CD8-positive, alpha-beta memory T cell (primary cell): Measurements from ENCODE around the gene STARD10. TPM values are rescaled to one million over a fixed set of nuclear protein-coding genes. Genes with fewer than 3 reads are reported as not detected.
"Not testable (repeated sequence)": the region's sequence is repeated elsewhere in the genome, so short reads cannot be mapped to it uniquely, and the experiment has no call there.

ENCODE experiments used
- CTCF ChIA-PET: fragments of 350-600 bp; sonication (Branson Sonifier 250); formaldehyde crosslinking; loops from one replicate; lab custom pipeline; 2021; ENCODE audit warnings: antibody characterized with exemption; lab: Charles Lee
- POLR2A ChIA-PET: fragments of 350-600 bp; sonication (Branson Sonifier 250); formaldehyde crosslinking; loops from one replicate; lab custom pipeline; 2021; ENCODE audit warnings: antibody characterized with exemption; lab: Charles Lee
- DNase-seq, 5 donors: peaks; one replicate each; pipeline versions ENCODE4 v3.0.0 to v3.0.0-alpha.2; 2020 to 2022; ENCODE audit warnings: mixed read lengths in 1 of 5
- H3K27ac ChIP-seq: one replicate; pipeline ENCODE4 v1.7.0; 2013; ENCODE audit warnings: low read depth, mild to moderate bottlenecking, low read length, moderate library complexity
- H3K27me3 ChIP-seq: 2 replicates; pipeline ENCODE4 v1.7.0; 2013; ENCODE audit warnings: low read length, mild to moderate bottlenecking; ENCODE audit not compliant: insufficient read depth, poor library complexity, severe bottlenecking
- H3K36me3 ChIP-seq: 2 replicates; pipeline ENCODE4 v1.7.0; 2013; ENCODE audit warnings: mild to moderate bottlenecking, low read length, moderate library complexity; ENCODE audit not compliant: insufficient read depth
- H3K4me1 ChIP-seq: 2 replicates; pipeline ENCODE4 v1.7.0; 2013; ENCODE audit warnings: mild to moderate bottlenecking, low read length, moderate library complexity; ENCODE audit not compliant: insufficient read depth
- H3K4me3 ChIP-seq: 2 replicates; pipeline ENCODE4 v1.7.0; 2013; ENCODE audit warnings: mild to moderate bottlenecking, low read length
- H3K9me3 ChIP-seq: 2 replicates; pipeline ENCODE4 v1.7.0; 2013; ENCODE audit warnings: mild to moderate bottlenecking, low read length
- H3K27ac Mint-ChIP-seq, 8 donors: one replicate each; pipeline ENCODE4 v1.8.0; 2020 to 2021; ENCODE audit warnings: mixed read lengths in 8 of 8, mild to moderate bottlenecking in 6 of 8, inconsistent platforms in 3 of 8, moderate library complexity in 3 of 8
- H3K27me3 Mint-ChIP-seq, 2 donors: one replicate each; pipeline ENCODE4 v1.8.0; 2020 to 2021; ENCODE audit warnings: mixed read lengths in 2 of 2, mild to moderate bottlenecking in 1 of 2, moderate library complexity in 1 of 2
- H3K36me3 Mint-ChIP-seq, 3 donors: one replicate each; pipeline ENCODE4 v1.8.0; 2020 to 2021; ENCODE audit warnings: mixed read lengths in 3 of 3, inconsistent platforms in 1 of 3, mild to moderate bottlenecking in 1 of 3
- H3K4me1 Mint-ChIP-seq, 3 donors: one replicate each; pipeline ENCODE4 v1.8.0; 2020 to 2021; ENCODE audit warnings: mixed read lengths in 3 of 3, inconsistent platforms in 1 of 3, mild to moderate bottlenecking in 1 of 3
- H3K4me3 Mint-ChIP-seq, 7 donors: one replicate each; pipeline ENCODE4 v1.8.0; 2020 to 2021; ENCODE audit warnings: mixed read lengths in 7 of 7, mild to moderate bottlenecking in 6 of 7, moderate library complexity in 4 of 7, inconsistent platforms in 2 of 7
- H3K9me3 Mint-ChIP-seq, 5 donors: one replicate each; pipeline ENCODE4 v1.8.0; 2020 to 2022; ENCODE audit warnings: mixed read lengths in 5 of 5, mild to moderate bottlenecking in 3 of 5, moderate library complexity in 2 of 5, inconsistent platforms in 1 of 5
- polyA plus RNA-seq: library from polyadenylated mRNA; unstranded; fragments of 300-500 nt; fragmentation: Illumina TruSeq; gene quantifications from one replicate; pipeline ENCODE4 v1.2.3, GENCODE V29; 2021
- total RNA-seq, 2 experiments: library from RNA; stranded (reverse); gene quantifications; one replicate each; pipeline ENCODE4 v1.2.3, GENCODE V29; 2021

STARD10 gene
- total and polyA plus RNA-seq, 3 experiments from 2014 or later: 13.8 to 21.8 (median 15.9) TPM

- H3K9me3 Mint-ChIP-seq: no peaks in the 10 kb centered on the region
- Histone ChIP-seq H3K4me3 (peak overlapping the region; percentile 95), H3K9me3 (no peaks in the 10 kb centered on the region), H3K4me1 (peaks cover 18% of the 10 kb centered on the region), H3K27ac (peak overlapping the region; percentile 99), H3K27me3 (no peaks in the 10 kb centered on the region), H3K36me3 (peaks cover 8% of the 10 kb centered on the region)
- peaks cover 0 to 58% (median 7%) of the 10 kb centered on the region in 3 donors for H3K36me3 Mint-ChIP-seq
- H3K4me1 Mint-ChIP-seq: peaks cover 38 to 57% (median 46%) of the 10 kb centered on the region in 3 donors
- ChIA-PET POLR2A (interaction anchor here (0.6 to 1.6 kb wide), 6 partner anchors 15 to 90 kb away, joined by 3 to 6 read pairs (median 3); partner anchors contain the start of gene STARD10), CTCF (interaction anchor here (0.7 to 2.8 kb wide), 20 partner anchors 8 to 366 kb away, joined by 3 to 22 read pairs (median 5); partner anchors contain the start of genes FCHSD2 and STARD10)
- H3K4me3 Mint-ChIP-seq: peak overlapping the region; percentile 96 to 100 (median 99)
- peak overlapping the region; percentile 99 to 100 (median 100) for H3K27ac Mint-ChIP-seq
- peak; percentile 39 to 78 (median 60) for DNase-seq
- peaks cover 0 to 3% of the 10 kb centered on the region in 2 donors for H3K27me3 Mint-ChIP-seq
Observed at GRCh38 chr11:72812967-72813739, 19.3 kb upstream of the STARD10 start.

- Histone ChIP-seq H3K27me3 (no peaks in the 10 kb centered on the region), H3K27ac (peak overlapping the region; percentile 99)
- CTCF ChIA-PET: interaction anchor here (0.8 to 2.8 kb wide), 16 partner anchors 9 to 365 kb away, joined by 3 to 22 read pairs (median 6); partner anchors contain the start of genes FCHSD2 and STARD10
Observed at GRCh38 chr11:72812604-72812966, 18.7 kb upstream of the STARD10 start.

GRCh38 chr11:72811686-72812085 is 17.8 kb upstream of the STARD10 start:
- Mint-ChIP-seq H3K36me3 (peaks cover 0 to 46% (median 3%) of the 10 kb centered on the region in 3 donors), H3K4me3 (peak overlapping the region in 5 of 7 donors; percentile 32 to 70 (median 33)), H3K27ac (peak overlapping the region in 7 of 8 donors; percentile 54 to 100 (median 81)), H3K4me1 (peaks cover 32 to 44% (median 35%) of the 10 kb centered on the region in 3 donors)
- DNase-seq, H3K4me3 ChIP-seq, POLR2A ChIA-PET, H3K27me3 ChIP-seq, H3K9me3 Mint-ChIP-seq, H3K27ac ChIP-seq, H3K36me3 ChIP-seq, H3K9me3 ChIP-seq, H3K27me3 Mint-ChIP-seq: not testable (repeated sequence)
- peaks cover 18% of the 10 kb centered on the region for H3K4me1 ChIP-seq
- CTCF ChIA-PET: interaction anchor here (1.5 to 2.8 kb wide), 2 partner anchors 17 to 366 kb away, joined by 4 to 22 read pairs; partner anchors contain the start of gene STARD10

More at GRCh38 chr11:72812604-72812966, 18.7 kb upstream of the STARD10 start:
- peak overlapping the region; percentile 99 to 100 (median 100) for H3K27ac Mint-ChIP-seq
- POLR2A ChIA-PET: interaction anchor here (0.9 to 1.6 kb wide), 3 partner anchors 19 to 87 kb away, joined by 3 to 6 read pairs (median 3); partner anchors contain the start of gene STARD10
- no peaks in the 10 kb centered on the region for H3K9me3 Mint-ChIP-seq
- peak overlapping the region; percentile 95 for H3K4me3 ChIP-seq
- H3K36me3 ChIP-seq: peaks cover 3% of the 10 kb centered on the region
- H3K4me1 Mint-ChIP-seq: peaks cover 35 to 52% (median 43%) of the 10 kb centered on the region in 3 donors
- no peaks in the 10 kb centered on the region for H3K9me3 ChIP-seq
- peaks cover 18% of the 10 kb centered on the region for H3K4me1 ChIP-seq
- H3K4me3 Mint-ChIP-seq: peak overlapping the region; percentile 96 to 100 (median 99)
- H3K27me3 Mint-ChIP-seq: peaks cover 0 to 2% of the 10 kb centered on the region in 2 donors
- no peak for DNase-seq
- H3K36me3 Mint-ChIP-seq: peaks cover 0 to 52% (median 3%) of the 10 kb centered on the region in 3 donors

- CTCF ChIA-PET: interaction anchor here (1.5 kb wide), 1 partner anchor 83 kb away, joined by 3 read pairs; no protein-coding TSS in a partner anchor
Observed at GRCh38 chr11:72808331-72808798, 14.5 kb upstream of the STARD10 start.

GRCh38 chr11:72807792-72808191 is 13.9 kb upstream of the STARD10 start:
- Histone ChIP-seq H3K4me3 (no peak overlapping the region), H3K4me1 (peaks cover 5% of the 10 kb centered on the region), H3K9me3 (no peaks in the 10 kb centered on the region), H3K36me3 (no peaks in the 10 kb centered on the region), H3K27ac (no peak overlapping the region), H3K27me3 (no peaks in the 10 kb centered on the region)
- no peak for DNase-seq
- Mint-ChIP-seq H3K9me3 (no peaks in the 10 kb centered on the region), H3K4me3 (no peak overlapping the region), H3K4me1 (peaks cover 12 to 16% (median 16%) of the 10 kb centered on the region in 3 donors), H3K27me3 (no peaks in the 10 kb centered on the region), H3K36me3 (peaks cover 0 to 20% (median 3%) of the 10 kb centered on the region in 3 donors), H3K27ac (no peak overlapping the region)
- POLR2A ChIA-PET: no interaction called here
- CTCF ChIA-PET: interaction anchor here (1.1 to 1.5 kb wide), 2 partner anchors 26 to 82 kb away, joined by 3 read pairs; no protein-coding TSS in a partner anchor

More at GRCh38 chr11:72808331-72808798, 14.5 kb upstream of the STARD10 start:
- Mint-ChIP-seq H3K36me3 (peaks cover 0 to 25% (median 3%) of the 10 kb centered on the region in 3 donors), H3K27ac (peak overlapping the region in 1 of 8 donors; percentile 38), H3K27me3 (no peaks in the 10 kb centered on the region), H3K4me3 (no peak overlapping the region), H3K4me1 (peaks cover 18 to 22% (median 21%) of the 10 kb centered on the region in 3 donors), H3K9me3 (no peaks in the 10 kb centered on the region)
- peaks cover 9% of the 10 kb centered on the region for H3K4me1 ChIP-seq
- no peaks in the 10 kb centered on the region for H3K9me3 ChIP-seq
- H3K36me3 ChIP-seq: no peaks in the 10 kb centered on the region
- no peak for DNase-seq
- POLR2A ChIA-PET: no interaction called here
- no peak overlapping the region for H3K27ac ChIP-seq
- H3K27me3 ChIP-seq: no peaks in the 10 kb centered on the region
- no peak overlapping the region for H3K4me3 ChIP-seq

GRCh38 chr11:72807021-72807693 is 13.3 kb upstream of the STARD10 start:
- no peaks in the 10 kb centered on the region for H3K27me3 ChIP-seq
- ChIA-PET CTCF (interaction anchor here (1.1 to 1.5 kb wide), 2 partner anchors 27 to 82 kb away, joined by 3 read pairs; no protein-coding TSS in a partner anchor), POLR2A (no interaction called here)
- Mint-ChIP-seq H3K27me3 (no peaks in the 10 kb centered on the region), H3K4me3 (no peak overlapping the region), H3K4me1 (peaks cover 8 to 11% (median 10%) of the 10 kb centered on the region in 3 donors), H3K27ac (no peak overlapping the region), H3K9me3 (no peaks in the 10 kb centered on the region), H3K36me3 (peaks cover 0 to 20% (median 3%) of the 10 kb centered on the region in 3 donors)
- H3K27ac ChIP-seq: no peak overlapping the region
- no peak for DNase-seq
- H3K4me3 ChIP-seq: no peak overlapping the region
- H3K4me1 ChIP-seq: no peaks in the 10 kb centered on the region
- no peaks in the 10 kb centered on the region for H3K36me3 ChIP-seq
- H3K9me3 ChIP-seq: no peaks in the 10 kb centered on the region

GRCh38 chr11:72806378-72806777 is 12.5 kb upstream of the STARD10 start:
- Mint-ChIP-seq H3K36me3 (peaks cover 0 to 20% (median 3%) of the 10 kb centered on the region in 3 donors), H3K4me1 (peaks cover 3 to 10% (median 6%) of the 10 kb centered on the region in 3 donors), H3K27ac (peak overlapping the region in 2 of 8 donors; percentile 18 to 50)
- H3K9me3 Mint-ChIP-seq, H3K4me1 ChIP-seq, H3K4me3 ChIP-seq, CTCF ChIA-PET, H3K27me3 Mint-ChIP-seq, H3K27me3 ChIP-seq, H3K36me3 ChIP-seq, H3K27ac ChIP-seq, POLR2A ChIA-PET, H3K4me3 Mint-ChIP-seq, H3K9me3 ChIP-seq: not testable (repeated sequence)
- peak in 1 of 5 donors; percentile 38 for DNase-seq
